AML-193 (cell line): ENCODE measurements around the gene AURKAIP1.

Experiments used
- DNase-seq, 2 experiments: peaks; one replicate each; lab custom pipeline; 2025; lab: John Stamatoyannopoulos, UW

The AURKAIP1 gene

GRCh38 chr1:1347663-1348419 is 27.2 kb downstream of the AURKAIP1 start:
- DNase-seq = no peak

GRCh38 chr1:1347026-1347595 is 27.9 kb downstream of the AURKAIP1 start:
- DNase-seq = no peak

GRCh38 chr1:1346501-1346890 is 28.5 kb downstream of the AURKAIP1 start:
- no peak for DNase-seq

- DNase-seq = no peak
Observed at GRCh38 chr1:1345860-1346500, 29.0 kb downstream of the AURKAIP1 start.

GRCh38 chr1:1345384-1345783 is 29.6 kb downstream of the AURKAIP1 start:
- DNase-seq = no peak

- no peak for DNase-seq
Observed at GRCh38 chr1:1344655-1345361, 30.2 kb downstream of the AURKAIP1 start.

- no peak for DNase-seq
Observed at GRCh38 chr1:1343811-1344421, 31.1 kb downstream of the AURKAIP1 start.

- no peak for DNase-seq
Observed at GRCh38 chr1:1342584-1343115, 32.4 kb downstream of the AURKAIP1 start.

GRCh38 chr1:1342061-1342562 is 32.9 kb downstream of the AURKAIP1 start:
- no peak for DNase-seq

- no peak for DNase-seq
Observed at GRCh38 chr1:1341549-1342021, 33.4 kb downstream of the AURKAIP1 start.

GRCh38 chr1:1340791-1341548 is 34.0 kb downstream of the AURKAIP1 start:
- no peak for DNase-seq

- DNase-seq = no peak
Observed at GRCh38 chr1:1340185-1340584, 34.8 kb downstream of the AURKAIP1 start.

- no peak for DNase-seq
Observed at GRCh38 chr1:1338278-1338677, 36.7 kb downstream of the AURKAIP1 start.

- no peak for DNase-seq
Observed at GRCh38 chr1:1337793-1338147, 37.2 kb downstream of the AURKAIP1 start.

GRCh38 chr1:1336931-1337792 is 37.8 kb downstream of the AURKAIP1 start:
- no peak for DNase-seq

- DNase-seq = no peak
Observed at GRCh38 chr1:1336446-1336845, 38.6 kb downstream of the AURKAIP1 start.

- no peak for DNase-seq
Observed at GRCh38 chr1:1335792-1336248, 39.2 kb downstream of the AURKAIP1 start.

- DNase-seq = no peak
Observed at GRCh38 chr1:1335283-1335682, 39.7 kb downstream of the AURKAIP1 start.

GRCh38 chr1:1334835-1335234 is 40.2 kb downstream of the AURKAIP1 start:
- no peak for DNase-seq
